ENCODE results near the gene GBF1.

Gene GBF1

GRCh38 chr10:102401342-102401654 is 156.0 kb downstream of the GBF1 start:
- TF ChIP-seq, protein P1, sequence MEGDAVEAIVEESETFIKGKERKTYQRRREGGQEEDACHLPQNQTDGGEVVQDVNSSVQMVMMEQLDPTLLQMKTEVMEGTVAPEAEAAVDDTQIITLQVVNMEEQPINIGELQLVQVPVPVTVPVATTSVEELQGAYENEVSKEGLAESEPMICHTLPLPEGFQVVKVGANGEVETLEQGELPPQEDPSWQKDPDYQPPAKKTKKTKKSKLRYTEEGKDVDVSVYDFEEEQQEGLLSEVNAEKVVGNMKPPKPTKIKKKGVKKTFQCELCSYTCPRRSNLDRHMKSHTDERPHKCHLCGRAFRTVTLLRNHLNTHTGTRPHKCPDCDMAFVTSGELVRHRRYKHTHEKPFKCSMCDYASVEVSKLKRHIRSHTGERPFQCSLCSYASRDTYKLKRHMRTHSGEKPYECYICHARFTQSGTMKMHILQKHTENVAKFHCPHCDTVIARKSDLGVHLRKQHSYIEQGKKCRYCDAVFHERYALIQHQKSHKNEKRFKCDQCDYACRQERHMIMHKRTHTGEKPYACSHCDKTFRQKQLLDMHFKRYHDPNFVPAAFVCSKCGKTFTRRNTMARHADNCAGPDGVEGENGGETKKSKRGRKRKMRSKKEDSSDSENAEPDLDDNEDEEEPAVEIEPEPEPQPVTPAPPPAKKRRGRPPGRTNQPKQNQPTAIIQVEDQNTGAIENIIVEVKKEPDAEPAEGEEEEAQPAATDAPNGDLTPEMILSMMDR (IDR thresholded peaks at IDR 0.05; ENCODE audit: low read depth, low read length, missing control alignments) = no peak
- no peak for DNase-seq (ENCODE audit: low read depth)
- no peak overlapping the region for H3K4me3 ChIP-seq (ENCODE audit: low read depth, low read length)

GRCh38 chr10:102401735-102402511 is 156.6 kb downstream of the GBF1 start:
- DNase-seq (ENCODE audit: low read depth) = no peak
- TF ChIP-seq, protein P1 (IDR thresholded peaks at IDR 0.05; ENCODE audit: low read depth, low read length, missing control alignments) = no peak
- H3K4me3 ChIP-seq (ENCODE audit: low read depth, low read length) = no peak overlapping the region

GRCh38 chr10:102402512-102402896 is 157.2 kb downstream of the GBF1 start:
- DNase-seq (ENCODE audit: low read depth) = no peak
- TF ChIP-seq, protein P1 (IDR thresholded peaks at IDR 0.05; ENCODE audit: low read depth, low read length, missing control alignments) = no peak
- H3K4me3 ChIP-seq (ENCODE audit: low read depth, low read length) = no peak overlapping the region

GRCh38 chr10:102403115-102403514 is 157.8 kb downstream of the GBF1 start:
- no peak overlapping the region for H3K4me3 ChIP-seq (ENCODE audit: low read depth, low read length)
- TF ChIP-seq, protein P1 (IDR thresholded peaks at IDR 0.05; ENCODE audit: low read depth, low read length, missing control alignments) = no peak
- DNase-seq (ENCODE audit: low read depth) = no peak

GRCh38 chr10:102404361-102405107 is 159.2 kb downstream of the GBF1 start:
- TF ChIP-seq, protein P1 (IDR thresholded peaks at IDR 0.05; ENCODE audit: low read depth, low read length, missing control alignments) = no peak
- no peak overlapping the region for H3K4me3 ChIP-seq (ENCODE audit: low read depth, low read length)
- DNase-seq (ENCODE audit: low read depth) = no peak

- TF ChIP-seq, protein P1 (IDR thresholded peaks at IDR 0.05; ENCODE audit: low read depth, low read length, missing control alignments) = no peak
- H3K4me3 ChIP-seq (ENCODE audit: low read depth, low read length) = no peak overlapping the region
- DNase-seq (ENCODE audit: low read depth) = no peak
These were observed 159.8 kb downstream of the GBF1 start for GRCh38 chr10:102405108-102405571.
